ENCODE measurements around the gene AMIGO2.

GRCh38 chr12:47028186-47028585, 51.6 kb downstream of the AMIGO2 start:
- no peak for TF ChIP-seq CTCF (IDR thresholded peaks at IDR 0.05)
- no peak for TF ChIP-seq POLR2A (IDR thresholded peaks at IDR 0.05)
